Neural progenitor cell (in vitro differentiated cells): ENCODE data around the gene OR5B21.

Source experiments
- CTCF ChIP-seq: fragments of 200-600 bp; sonication (generic); IDR thresholded peaks from 2 replicates; pipeline ENCODE4 v1.5.1; 2017; ENCODE audit warnings: antibody characterized with exemption, mild to moderate bottlenecking
- EZH2 ChIP-seq: fragments of 200-600 bp; sonication (generic); IDR thresholded peaks from 2 replicates; pipeline ENCODE4 v1.6.1; 2017; ENCODE audit warnings: antibody characterized with exemption, mild to moderate bottlenecking, moderate library complexity

GRCh38 chr11:58504232-58504631 lies 3.7 kb downstream of the OR5B21 start:
- no peak for TF ChIP-seq CTCF
- no peak for TF ChIP-seq EZH2
